ENCODE measurements around the gene GRIK2. TPM values are rescaled to one million over a fixed set of nuclear protein-coding genes. Genes with fewer than 3 reads are reported as not detected.

The GRIK2 gene
- total and polyA plus RNA-seq, 2 of the 4 experiments (the other 2 are of a cell fraction), result 8.2 to 15.2 TPM

DNA sequence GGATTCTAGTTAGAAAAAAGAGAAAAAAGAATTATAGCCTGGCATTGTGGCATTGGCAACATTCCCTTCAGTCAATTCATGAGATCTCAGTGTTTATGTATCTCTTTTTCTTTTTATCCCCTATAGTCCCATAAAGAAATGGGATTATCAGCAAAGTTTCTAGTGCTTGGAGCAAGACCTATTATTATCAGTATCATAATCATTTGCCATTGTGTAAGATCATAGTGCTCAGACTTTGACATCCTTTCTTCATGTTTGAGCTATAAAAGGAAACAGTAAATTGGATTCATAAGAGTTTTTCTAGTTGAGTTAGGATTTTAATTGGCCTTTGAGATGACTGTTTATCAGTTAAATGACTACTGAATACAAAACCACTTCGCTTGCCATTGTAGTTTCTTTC lies 295.6 kb downstream of the GRIK2 start:
- Histone ChIP-seq H3K27ac (ENCODE audit: insufficient read depth, low read length) (no peak overlapping the region), H2AFZ (replicated peaks; ENCODE audit: low read length, poor library complexity) (no peak overlapping the region), H2BK15ac (ENCODE audit: low read depth, low read length) (no peak overlapping the region), H2AK5ac (ENCODE audit: low read depth, low read length) (no peak overlapping the region), H4K8ac (ENCODE audit: low read depth in 2 of 2, low read length in 2 of 2) (no peak overlapping the region), H3K23ac (ENCODE audit: low read depth, low read length) (no peak overlapping the region), H3K79me1 (ENCODE audit: low read depth in 1 of 2, low read length in 2 of 2) (no peaks in the 10 kb centered on the region), H2AK9ac (replicated peaks; ENCODE audit: low read depth, low read length, poor library complexity) (no peak overlapping the region), H3K36me3 (ENCODE audit: control insufficient read depth, insufficient read depth, low read length) (no peaks in the 10 kb centered on the region), H3K18ac (ENCODE audit: low read depth, low read length) (no peak overlapping the region), H4K5ac (ENCODE audit: low read depth, low read length) (no peak overlapping the region), H4K20me1 (ENCODE audit: insufficient read depth, low read length) (no peaks in the 10 kb centered on the region), H3K4me1 (ENCODE audit: control insufficient read depth, insufficient read depth, low read length) (no peaks in the 10 kb centered on the region), H2BK120ac (ENCODE audit: low read depth, low read length) (no peak overlapping the region), H3K4me3 (ENCODE audit: insufficient read depth, low read depth, low read length) (no peak overlapping the region), H3K9ac (ENCODE audit: low read depth, low read length) (no peak overlapping the region), H3K4me2 (ENCODE audit: low read depth, low read length) (no peak overlapping the region), H3K14ac (replicated peaks; ENCODE audit: low read depth, low read length) (no peak overlapping the region), H3K4ac (ENCODE audit: low read depth, low read length) (no peak overlapping the region), H4K91ac (ENCODE audit: insufficient read depth, low read depth, low read length) (no peak overlapping the region), H3K9me1 (ENCODE audit: insufficient read depth, low read length) (no peaks in the 10 kb centered on the region), H2BK20ac (ENCODE audit: low read depth, low read length) (no peak overlapping the region), H3K56ac (ENCODE audit: extremely low read depth, insufficient read depth, low read length) (no peak overlapping the region), H3K27me3 (ENCODE audit: control insufficient read depth, insufficient read depth, low read length) (no peaks in the 10 kb centered on the region), H2BK5ac (ENCODE audit: low read depth, low read length, poor library complexity, severe bottlenecking) (no peak overlapping the region), H3K9me3 (ENCODE audit: control insufficient read depth, insufficient read depth, low read length) (no peaks in the 10 kb centered on the region)
- ATAC-seq (ENCODE audit: low read depth) (no peak), DNase-seq (no peak)
- intact Hi-C loops (cut with micrococcal nuclease), result no loop called here
- dilution Hi-C loops (cut with HindIII; ENCODE audit: low sequenced_read_pairs, unreplicated experiment), result no loop called here
- WGBS, 2 experiments (ENCODE audit: extremely low coverage in 2 of 2, insufficient read length in 1 of 2), result no CpG with 5 or more reads among the region's 1 CpG
- no TSS peak for BruUV-seq (replicated peaks)
- ChIA-PET CTCF (no interaction called here), POLR2A (ENCODE audit: unreplicated experiment) (no interaction called here)
- TF ChIP-seq, protein P1, sequence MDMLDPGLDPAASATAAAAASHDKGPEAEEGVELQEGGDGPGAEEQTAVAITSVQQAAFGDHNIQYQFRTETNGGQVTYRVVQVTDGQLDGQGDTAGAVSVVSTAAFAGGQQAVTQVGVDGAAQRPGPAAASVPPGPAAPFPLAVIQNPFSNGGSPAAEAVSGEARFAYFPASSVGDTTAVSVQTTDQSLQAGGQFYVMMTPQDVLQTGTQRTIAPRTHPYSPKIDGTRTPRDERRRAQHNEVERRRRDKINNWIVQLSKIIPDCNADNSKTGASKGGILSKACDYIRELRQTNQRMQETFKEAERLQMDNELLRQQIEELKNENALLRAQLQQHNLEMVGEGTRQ (IDR thresholded peaks at IDR 0.05; ENCODE audit: low read depth, low read length), result no peak
- TF ChIP-seq RCOR1 (IDR thresholded peaks at IDR 0.05; ENCODE audit: insufficient replicate concordance, low read length) (no peak), RAD21 (IDR thresholded peaks at IDR 0.05; ENCODE audit: low read length) (no peak), SMC3 (IDR thresholded peaks at IDR 0.05; ENCODE audit: low read depth, low read length) (no peak), FOS (IDR thresholded peaks at IDR 0.05; ENCODE audit: low read depth, low read length) (no peak), MAZ (IDR thresholded peaks at IDR 0.05; ENCODE audit: borderline replicate concordance, low read depth, low read length) (no peak), POLR2A (IDR thresholded peaks at IDR 0.05; ENCODE audit: low read depth, low read length) (no peak), MXI1 (IDR thresholded peaks at IDR 0.05; ENCODE audit: borderline replicate concordance, low read depth, low read length) (no peak), CEBPB (IDR thresholded peaks at IDR 0.05; ENCODE audit: low read depth, low read length) (no peak), MAFK (IDR thresholded peaks at IDR 0.05; ENCODE audit: low read depth, low read length) (no peak), CHD1 (IDR thresholded peaks at IDR 0.05; ENCODE audit: low read depth, low read length) (no peak), RFX5 (IDR thresholded peaks at IDR 0.05; ENCODE audit: low read depth, low read length) (no peak)
- in situ Hi-C loops (cut with MboI; ENCODE audit: low sequenced_read_pairs), result no loop called here

Measured in IMR-90 (cell line).